ENCODE data around the gene ANGEL1. TPM values are rescaled to one million over a fixed set of nuclear protein-coding genes. Genes with fewer than 3 reads are reported as not detected.

ANGEL1 gene
- total and polyA plus RNA-seq, 2 of the 13 experiments (the other 11 are each of a cell fraction or from before 2014, with no cell fraction given): 14.3 to 20.1 TPM

- Histone ChIP-seq H3K79me2 (ENCODE audit: insufficient read depth, low read length) (no peaks in the 10 kb centered on the region), H4K20me1 (ENCODE audit: insufficient read depth, low read length) (no peaks in the 10 kb centered on the region), H3K27me3 (ENCODE audit: control insufficient read depth in 1 of 2, insufficient read depth in 2 of 2, low read length in 2 of 2) (no peaks in the 10 kb centered on the region), H3K9me3 (ENCODE audit: low read length) (no peaks in the 10 kb centered on the region), H3K4me1 (ENCODE audit: insufficient read depth, low read length) (peaks cover 52% of the 10 kb centered on the region), H3K27ac (ENCODE audit: extremely low read length, insufficient read depth, low read length) (no peak overlapping the region), H3K4me3 (replicated peaks in 1 of 3; ENCODE audit: insufficient read depth in 1 of 3, low read depth in 2 of 3, low read length in 3 of 3) (no peak overlapping the region), H3K4me2 (ENCODE audit: low read depth, low read length) (no peak overlapping the region), H3K36me3 (replicated peaks in 1 of 2; ENCODE audit: control insufficient read depth in 1 of 2, insufficient read depth in 2 of 2, low read length in 2 of 2) (no peaks in the 10 kb centered on the region), H3K9ac (ENCODE audit: insufficient read depth, low read depth, low read length) (no peak overlapping the region), H2AFZ (ENCODE audit: low read length) (no peak overlapping the region)
- no peak for FAIRE-seq
- intact Hi-C loops (cut with micrococcal nuclease; ENCODE audit: unreplicated experiment) (no loop called here), in situ Hi-C loops (cut with HindIII; ENCODE audit: extremely low pct_ligation_motif_present, low pct_unique_long_range_greater_than_20kb) (no loop called here)
- CTCF ChIA-PET (ENCODE audit: low intra/inter-chr PET ratio, low total read pairs): no interaction called here
- no peak for DNase-seq (ENCODE audit: low spot score)
- WGBS (ENCODE audit: low lambda C conversion rate): 87% methylated on average over 14 of the region's 17 CpGs
- no TSS peak for BruUV-seq (replicated peaks)
- no peak for ATAC-seq
- POLR2A ChIA-PET: interaction anchor here (6.4 kb wide), 1 partner anchor 16 kb away, joined by 62 read pairs; the partner anchor contains the start of gene ANGEL1
- TF ChIP-seq MLLT10 (CRISPR knock-in tag; IDR thresholded peaks at IDR 0.05) (no peak), ZNF326 (CRISPR knock-in tag; IDR thresholded peaks at IDR 0.05; ENCODE audit: borderline replicate concordance) (no peak), ZFP41 (CRISPR knock-in tag; IDR thresholded peaks at IDR 0.05; ENCODE audit: borderline replicate concordance) (no peak), ONECUT2 (CRISPR knock-in tag; IDR thresholded peaks at IDR 0.05) (no peak), ZNF251 (CRISPR knock-in tag; IDR thresholded peaks at IDR 0.05) (no peak), LBX2 (CRISPR knock-in tag; IDR thresholded peaks at IDR 0.05; ENCODE audit: borderline replicate concordance) (no peak), PHB2 (IDR thresholded peaks at IDR 0.05; ENCODE audit: partially characterized antibody) (no peak), LRRFIP1 (CRISPR knock-in tag; conservative IDR thresholded peaks at IDR 0.05) (no peak), ATF6 (CRISPR knock-in tag; conservative IDR thresholded peaks at IDR 0.05) (no peak), JDP2 (CRISPR knock-in tag; IDR thresholded peaks at IDR 0.05; ENCODE audit: borderline replicate concordance) (no peak), ZMAT5 (CRISPR knock-in tag; IDR thresholded peaks at IDR 0.05; ENCODE audit: borderline replicate concordance, low read depth) (no peak), HMGXB3 (CRISPR knock-in tag; IDR thresholded peaks at IDR 0.05; ENCODE audit: borderline replicate concordance) (no peak)
These were observed 15.8 kb upstream of the ANGEL1 start for GRCh38 chr14:76828339-76829012.

Measured in HepG2 (cell line).